8988T (cell line): Measurements from ENCODE around the gene BRD3.
A peak's percentile ranks its signal among the peaks of the same experiment; 100 is the strongest.

ENCODE experiments used
- DNase-seq: peaks from one replicate; pipeline ENCODE4 v3.0.0; 2011

Gene BRD3

GRCh38 chr9:134066526-134066912 is 1.3 kb downstream of the BRD3 start:
- peak; percentile 22 for DNase-seq

DNA sequence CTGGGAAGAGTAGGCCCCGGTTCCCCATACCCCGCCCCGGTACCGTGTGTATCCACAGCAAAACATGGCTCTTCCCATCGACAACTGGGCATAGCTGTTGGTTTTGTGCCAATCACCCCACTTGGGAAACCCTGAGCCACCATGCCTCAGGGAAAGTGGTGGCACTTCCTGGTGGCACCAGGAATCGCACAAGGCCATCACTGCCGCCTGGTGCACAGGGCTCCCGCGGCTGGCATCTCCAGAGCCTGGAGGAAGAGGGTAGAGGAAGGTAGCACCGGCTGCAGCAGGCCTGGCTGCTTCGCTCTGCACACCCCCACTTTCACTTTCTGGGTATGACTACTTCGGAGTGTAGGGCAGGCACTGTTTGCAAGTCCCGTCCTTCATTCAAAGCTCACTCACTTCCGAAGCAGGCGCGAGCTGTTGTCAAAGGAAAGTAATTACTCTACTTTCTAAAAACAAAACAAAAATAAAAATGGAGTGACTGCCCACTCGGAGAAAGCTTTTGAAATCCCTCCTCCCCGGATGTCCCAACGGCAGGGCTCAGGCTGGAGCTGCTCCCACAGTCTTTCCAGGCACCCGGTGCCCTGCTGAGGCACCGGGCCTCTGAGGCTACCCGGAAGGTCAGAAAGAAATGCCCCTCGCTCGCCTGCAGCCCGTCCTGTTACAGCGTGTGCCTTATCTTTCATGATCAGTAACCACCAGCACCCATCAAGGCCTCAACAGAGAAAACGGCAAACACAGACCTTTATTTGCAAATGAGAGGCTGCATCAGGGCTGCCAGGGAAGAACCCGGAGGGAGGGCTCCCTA is 2.0 kb downstream of the BRD3 start:
- peak; percentile 71 for DNase-seq

GRCh38 chr9:134064711-134065110 is 3.1 kb downstream of the BRD3 start:
- no peak for DNase-seq

GRCh38 chr9:134063571-134064450 is 4.0 kb downstream of the BRD3 start:
- DNase-seq: peak; percentile 26

DNA sequence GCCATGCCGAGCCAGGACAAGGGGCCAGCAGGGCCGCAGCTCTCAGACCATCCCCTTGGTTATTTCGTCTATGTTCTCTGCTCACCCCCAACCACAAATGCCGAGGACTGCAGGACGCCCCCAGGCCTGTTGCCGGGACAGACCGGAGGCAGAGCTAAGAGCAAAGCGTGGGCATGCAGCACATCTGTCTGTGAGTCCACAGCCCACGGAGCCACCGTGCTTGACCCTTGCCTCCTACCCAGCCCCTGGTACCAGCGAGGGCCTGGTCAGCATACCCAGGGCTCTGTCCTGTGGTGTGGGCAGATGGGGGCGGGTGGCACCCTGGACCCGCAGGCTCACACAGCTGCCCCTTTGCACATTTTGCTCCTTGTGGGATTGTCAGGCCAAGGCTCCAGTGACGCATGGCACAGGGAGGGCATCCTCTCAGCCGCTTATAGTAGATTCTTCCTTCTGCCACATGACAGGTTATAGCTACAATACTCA is 4.7 kb downstream of the BRD3 start:
- peak; percentile 15 for DNase-seq

DNA sequence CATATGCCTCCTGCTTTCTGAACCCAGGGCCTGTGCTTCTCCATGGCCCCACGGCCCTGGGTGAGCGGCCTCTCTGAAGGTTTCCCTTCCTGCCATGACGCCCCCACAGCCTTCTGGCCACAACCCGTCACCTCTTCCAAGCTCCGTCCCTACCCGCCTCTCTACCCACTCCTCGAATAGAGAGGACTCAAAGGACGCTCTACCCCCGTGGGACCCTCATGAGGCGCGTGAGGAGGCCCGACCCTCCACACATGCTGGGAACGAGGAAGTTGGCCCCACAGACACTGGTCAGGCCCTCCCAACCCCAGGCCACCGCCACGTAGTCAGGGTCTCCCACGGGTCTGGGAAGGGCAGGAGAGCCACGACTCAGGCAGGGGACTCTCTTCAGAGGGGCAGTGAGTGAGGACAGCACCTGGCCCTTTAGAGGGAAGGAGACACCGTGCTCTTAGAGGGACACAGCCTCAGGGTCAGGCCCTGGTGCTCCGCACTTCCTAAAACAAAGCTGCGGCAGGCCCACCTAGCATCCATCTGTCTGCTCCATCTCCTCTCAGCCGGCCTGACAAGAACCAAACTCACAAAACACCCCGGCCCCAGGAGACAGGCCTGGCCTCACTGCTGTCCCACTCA is 5.3 kb downstream of the BRD3 start:
- DNase-seq: no peak

DNA sequence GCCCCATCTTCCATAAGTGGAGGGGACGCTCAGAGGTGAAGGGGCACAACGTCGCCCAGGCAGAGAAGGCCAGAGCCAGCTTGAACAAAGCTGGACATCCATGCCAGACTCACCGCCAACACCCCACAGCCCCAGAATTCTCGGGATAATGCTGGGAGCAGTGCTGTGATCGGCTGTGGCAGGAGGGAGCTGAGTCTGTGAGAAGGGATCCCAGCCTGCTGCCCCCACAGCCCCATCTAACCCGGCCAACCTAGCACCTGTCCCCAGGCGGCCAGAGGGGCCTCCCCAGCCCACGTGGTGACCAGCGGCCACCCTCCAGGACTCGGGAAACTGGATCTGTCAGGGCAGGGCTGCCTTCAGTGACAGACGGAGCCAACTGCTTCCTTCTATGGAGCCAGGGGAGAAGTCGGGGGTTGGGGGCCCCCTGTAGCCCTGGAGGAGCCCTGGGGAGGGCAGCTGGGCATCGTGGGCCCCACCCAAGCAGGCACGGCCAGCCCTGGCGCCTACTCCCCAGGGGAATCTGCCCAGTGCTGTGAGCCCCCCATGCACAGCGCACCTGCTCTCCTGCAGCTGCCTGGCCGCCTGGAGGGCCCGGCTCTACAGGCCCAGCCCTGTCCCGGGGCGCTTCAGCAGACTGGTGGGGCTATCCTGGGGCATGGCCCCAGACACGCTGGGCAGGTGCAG is 6.0 kb downstream of the BRD3 start:
- DNase-seq: peak; percentile 17

GRCh38 chr9:134061019-134061687 is 6.7 kb downstream of the BRD3 start:
- DNase-seq: peak; percentile 14

GRCh38 chr9:134060546-134060945 is 7.3 kb downstream of the BRD3 start:
- no peak for DNase-seq

DNA sequence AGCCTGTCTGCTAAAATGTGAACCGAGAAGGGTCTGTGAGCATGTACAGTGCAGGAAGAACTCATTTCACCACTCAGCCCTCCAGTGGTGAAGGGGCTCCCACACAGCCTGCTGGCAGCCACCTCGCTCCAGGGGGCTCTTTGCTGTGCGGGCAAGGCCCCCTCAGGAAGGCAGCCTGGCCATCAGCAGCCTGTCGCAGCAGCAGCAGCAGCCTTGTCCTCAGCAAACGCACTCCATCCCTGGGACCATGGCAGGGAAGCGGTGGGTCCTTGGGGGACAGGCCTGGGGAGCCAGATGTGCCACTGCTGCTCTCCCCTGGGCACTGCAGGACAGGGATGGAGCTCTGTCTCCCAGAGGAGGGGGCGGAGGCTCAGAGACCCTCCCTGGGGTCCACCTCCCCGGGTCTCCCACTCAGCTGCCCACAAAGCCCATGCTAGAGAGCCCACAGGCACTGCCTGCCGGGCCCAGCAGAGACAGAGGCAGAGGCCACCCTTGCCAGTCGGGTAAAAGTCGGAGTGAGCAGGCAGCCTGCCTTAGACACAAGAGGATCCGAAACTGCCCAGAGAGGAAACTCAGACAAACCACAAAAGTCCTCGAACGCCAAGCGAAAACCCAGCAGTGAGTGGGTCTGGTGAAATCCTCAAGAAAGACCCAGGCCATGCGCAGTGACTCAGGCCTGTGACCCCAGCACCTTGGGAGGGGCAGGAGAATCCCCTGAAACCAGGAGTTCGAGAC is 8.0 kb downstream of the BRD3 start:
- DNase-seq: peak; percentile 41

GRCh38 chr9:134059188-134059641 is 8.6 kb downstream of the BRD3 start:
- peak; percentile 22 for DNase-seq

DNA sequence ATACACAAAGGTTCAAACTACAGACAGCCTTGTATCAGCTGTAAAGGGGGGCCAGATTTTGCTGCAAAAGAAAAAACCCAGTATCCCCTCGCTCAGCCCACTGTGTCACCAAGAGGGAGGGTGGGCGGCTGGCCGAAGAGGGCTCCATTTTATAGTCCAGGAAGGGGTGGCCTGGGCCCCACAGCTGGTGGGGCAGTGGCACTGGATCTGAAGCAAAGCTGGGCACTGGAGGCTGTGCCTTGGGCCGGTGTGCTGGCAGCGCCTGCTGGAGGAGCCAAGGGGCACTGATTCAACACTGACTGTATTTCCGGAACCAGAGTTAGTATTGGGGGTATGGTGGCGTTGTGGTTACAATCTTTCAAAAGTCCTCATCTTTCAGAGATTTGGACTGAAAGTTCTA is 9.1 kb downstream of the BRD3 start:
- peak; percentile 91 for DNase-seq

DNA sequence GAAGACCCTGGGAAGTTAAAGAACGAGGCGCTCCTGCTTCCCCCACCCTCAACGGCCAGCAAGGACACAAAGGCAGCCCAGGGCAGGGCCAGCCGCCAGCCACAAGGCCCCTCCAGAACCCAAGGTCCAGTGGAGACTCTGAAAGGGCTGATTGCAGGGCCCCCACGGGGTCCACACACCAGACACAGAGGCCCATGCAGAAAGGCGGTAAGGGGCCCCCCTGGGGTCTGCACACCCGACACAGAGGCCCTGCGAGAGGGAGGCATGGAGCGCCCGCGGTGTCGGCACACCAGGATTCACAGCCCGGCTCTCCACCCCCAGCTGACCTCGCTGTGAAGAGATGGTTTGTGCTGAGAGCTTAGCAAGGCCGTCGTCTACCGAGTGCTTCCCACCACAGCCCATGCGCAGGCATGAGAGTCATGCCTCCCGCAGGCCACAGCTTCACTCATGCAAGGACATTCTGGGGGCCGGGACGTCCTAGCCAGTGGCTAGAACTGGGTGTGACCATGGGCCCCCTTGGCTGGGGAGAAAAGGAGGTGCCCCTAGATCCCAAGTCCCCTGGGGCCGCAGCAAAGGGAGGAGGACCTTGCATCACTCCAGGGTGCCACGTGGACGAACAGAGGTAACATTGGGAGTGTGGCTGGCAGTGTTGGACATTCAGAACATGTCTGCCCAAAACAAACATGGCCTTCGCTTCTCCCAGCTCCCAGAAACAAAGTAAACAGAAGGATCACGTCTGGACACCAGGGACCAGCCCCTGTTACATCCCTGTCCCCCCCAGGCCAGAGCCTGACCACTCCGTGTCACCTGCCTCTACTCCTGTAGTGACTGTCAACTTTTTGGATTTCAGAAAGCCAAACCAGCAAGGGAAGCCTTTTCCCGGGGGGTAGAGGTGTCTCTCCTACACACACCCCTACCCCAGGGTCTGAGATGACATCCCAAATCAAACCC is 9.8 kb downstream of the BRD3 start:
- peak; percentile 21 for DNase-seq

- peak; percentile 14 for DNase-seq
Measured at GRCh38 chr9:134057307-134057657, 10.5 kb downstream of the BRD3 start.

DNA sequence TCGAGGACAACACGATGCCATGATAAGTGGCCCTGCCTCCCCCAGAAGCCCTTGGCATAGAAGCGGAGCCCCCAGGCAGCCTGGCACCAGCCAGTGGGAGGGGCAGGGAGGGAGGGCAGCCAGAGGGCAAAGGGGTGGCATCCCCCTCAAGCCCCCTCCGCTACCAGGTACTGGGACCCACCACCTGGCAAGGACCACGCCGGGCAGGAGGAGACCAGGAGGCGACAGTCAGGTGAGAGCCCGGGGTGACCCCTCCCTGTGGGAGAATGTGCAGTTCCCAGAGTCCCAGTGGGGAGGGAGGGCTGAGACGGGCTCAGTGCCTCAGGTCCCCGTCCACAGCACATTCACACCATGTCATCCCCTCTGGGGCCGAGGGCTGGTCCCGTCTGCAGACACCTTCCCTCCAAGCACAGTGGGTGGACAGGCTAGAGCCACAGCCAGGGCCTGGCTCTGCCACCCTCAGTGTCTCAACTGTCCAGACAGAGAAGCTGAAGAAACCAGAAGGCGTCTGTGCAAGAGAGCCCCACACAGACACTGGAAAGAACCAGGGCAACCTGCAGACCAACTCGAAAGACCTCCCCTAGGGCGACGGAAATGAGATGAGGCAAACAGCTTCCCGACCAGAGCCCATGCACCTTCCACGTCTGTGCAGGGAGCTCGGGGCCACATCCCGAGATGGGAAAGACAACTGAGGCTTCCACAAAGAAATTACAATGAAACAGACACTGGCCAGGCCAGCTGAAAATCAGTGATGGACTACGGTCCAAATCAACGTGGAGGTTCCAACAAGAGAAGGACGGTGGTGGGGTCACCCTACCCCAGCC is 11.1 kb downstream of the BRD3 start:
- peak; percentile 35 for DNase-seq

GRCh38 chr9:134055981-134056461 is 11.8 kb downstream of the BRD3 start:
- DNase-seq: no peak

GRCh38 chr9:134054891-134055811 is 12.7 kb downstream of the BRD3 start:
- DNase-seq: no peak
